Measurements from ENCODE around the gene SLX4IP. TPM values are rescaled to one million over a fixed set of nuclear protein-coding genes. Genes with fewer than 3 reads are reported as not detected.

SLX4IP gene
- total RNA-seq, 1 donor from 2014 or later, result 2.6 TPM

DNA sequence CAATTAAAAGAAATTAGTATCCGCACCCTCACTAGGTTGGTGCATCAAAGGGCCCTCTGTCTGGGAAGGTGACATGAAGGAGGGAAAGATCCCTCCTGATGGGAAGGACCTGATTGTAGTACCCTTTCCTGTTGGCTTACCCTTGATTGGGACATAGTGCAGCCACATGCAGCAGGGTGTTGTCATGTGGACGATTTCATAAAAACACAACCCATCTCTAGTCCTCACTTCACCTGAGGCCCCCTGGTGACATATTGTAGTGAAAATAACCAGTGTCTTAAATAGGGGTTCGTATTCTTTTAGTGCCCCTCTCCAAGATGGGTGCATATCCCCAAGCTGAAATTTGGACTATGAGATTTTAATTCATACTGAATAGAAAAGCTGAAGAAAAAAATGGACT is 97.3 kb downstream of the SLX4IP start:
- H3K4me3 ChIP-seq (ENCODE audit: low read depth, low read length), result no peak overlapping the region
- TF ChIP-seq, protein P1, sequence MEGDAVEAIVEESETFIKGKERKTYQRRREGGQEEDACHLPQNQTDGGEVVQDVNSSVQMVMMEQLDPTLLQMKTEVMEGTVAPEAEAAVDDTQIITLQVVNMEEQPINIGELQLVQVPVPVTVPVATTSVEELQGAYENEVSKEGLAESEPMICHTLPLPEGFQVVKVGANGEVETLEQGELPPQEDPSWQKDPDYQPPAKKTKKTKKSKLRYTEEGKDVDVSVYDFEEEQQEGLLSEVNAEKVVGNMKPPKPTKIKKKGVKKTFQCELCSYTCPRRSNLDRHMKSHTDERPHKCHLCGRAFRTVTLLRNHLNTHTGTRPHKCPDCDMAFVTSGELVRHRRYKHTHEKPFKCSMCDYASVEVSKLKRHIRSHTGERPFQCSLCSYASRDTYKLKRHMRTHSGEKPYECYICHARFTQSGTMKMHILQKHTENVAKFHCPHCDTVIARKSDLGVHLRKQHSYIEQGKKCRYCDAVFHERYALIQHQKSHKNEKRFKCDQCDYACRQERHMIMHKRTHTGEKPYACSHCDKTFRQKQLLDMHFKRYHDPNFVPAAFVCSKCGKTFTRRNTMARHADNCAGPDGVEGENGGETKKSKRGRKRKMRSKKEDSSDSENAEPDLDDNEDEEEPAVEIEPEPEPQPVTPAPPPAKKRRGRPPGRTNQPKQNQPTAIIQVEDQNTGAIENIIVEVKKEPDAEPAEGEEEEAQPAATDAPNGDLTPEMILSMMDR (conservative IDR thresholded peaks at IDR 0.05; ENCODE audit: low read depth, low read length), result no peak

DNA sequence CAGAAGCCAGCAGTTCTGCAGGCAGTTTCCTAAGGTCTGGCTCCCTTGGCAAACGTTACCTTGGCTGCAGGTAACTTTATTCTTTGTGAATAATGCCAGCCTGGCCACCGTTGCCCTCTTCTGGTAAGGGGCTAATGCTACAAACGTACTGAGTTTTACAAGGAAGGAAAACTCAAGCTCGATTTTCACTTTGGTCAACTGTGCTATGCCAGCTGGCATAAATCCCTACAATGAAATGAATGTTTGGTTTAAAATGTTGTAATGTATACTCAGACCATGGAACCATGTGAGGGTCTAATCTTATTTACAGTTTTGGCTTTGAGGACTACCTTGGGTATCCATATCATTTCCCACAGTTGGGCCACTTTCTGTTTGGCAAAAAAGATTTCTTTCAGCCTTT is 101.4 kb downstream of the SLX4IP start:
- TF ChIP-seq, protein P1 (conservative IDR thresholded peaks at IDR 0.05; ENCODE audit: low read depth, low read length), result peak; percentile 60
- no peak overlapping the region for H3K4me3 ChIP-seq (ENCODE audit: low read depth, low read length)
- no peak for DNase-seq (ENCODE audit: low read depth)

More for the DNA sequence above, 97.3 kb downstream of the SLX4IP start:
- no peak for DNase-seq (ENCODE audit: low read depth)

DNA sequence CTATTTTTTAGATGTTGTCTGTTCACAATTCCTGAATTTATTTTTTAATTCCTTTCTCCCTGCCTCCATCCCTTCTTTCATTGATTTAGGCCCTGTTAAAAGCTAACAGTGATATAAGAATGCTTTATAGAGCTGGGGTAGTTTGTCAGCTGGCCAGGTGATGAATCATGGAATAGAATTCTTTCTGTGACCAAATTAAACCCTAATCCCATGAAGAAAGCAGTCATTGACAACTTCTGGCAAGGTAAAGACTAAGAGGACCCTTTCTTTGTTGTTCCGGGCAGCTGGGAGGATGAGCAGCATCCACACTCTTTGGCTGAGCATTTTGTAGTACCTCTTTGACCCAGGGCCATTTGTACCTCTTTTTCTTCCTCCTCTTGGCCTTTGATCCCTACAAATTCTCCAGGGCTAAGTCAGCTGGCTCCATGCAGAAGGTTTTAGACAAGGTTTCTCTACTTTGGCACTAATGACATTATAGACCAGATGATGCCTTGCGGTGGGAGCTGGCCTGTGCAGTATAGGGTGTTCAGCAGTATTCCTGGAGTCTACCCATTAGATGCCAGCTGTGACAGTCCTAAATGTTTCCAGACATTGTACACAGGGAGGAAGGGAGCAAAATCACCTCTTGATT is 102.9 kb downstream of the SLX4IP start:
- TF ChIP-seq, protein P1 (conservative IDR thresholded peaks at IDR 0.05; ENCODE audit: low read depth, low read length), result no peak
- no peak for DNase-seq (ENCODE audit: low read depth)

DNA sequence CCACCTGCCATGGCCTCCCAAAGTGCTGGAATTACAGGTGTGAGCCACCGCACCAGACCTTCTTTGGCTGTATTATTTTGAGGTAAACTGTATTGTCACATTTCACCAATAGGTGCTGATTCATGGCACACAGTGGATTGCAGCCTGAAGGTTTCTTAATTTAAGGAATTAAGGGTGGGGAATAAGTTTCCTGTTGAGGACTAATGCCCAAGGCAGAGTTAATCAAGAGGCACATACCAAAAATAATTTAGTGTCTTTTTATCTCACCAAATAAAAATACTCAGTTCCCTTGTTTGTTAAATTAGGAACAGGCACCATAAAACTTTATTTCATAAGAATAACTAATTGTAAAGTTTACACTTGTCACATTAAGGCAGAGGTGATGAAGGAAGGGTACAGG is 103.7 kb downstream of the SLX4IP start:
- no peak overlapping the region for H3K4me3 ChIP-seq (ENCODE audit: low read depth, low read length)
- DNase-seq (ENCODE audit: low read depth), result no peak
- TF ChIP-seq, protein P1 (conservative IDR thresholded peaks at IDR 0.05; ENCODE audit: low read depth, low read length), result no peak

More for the DNA sequence above, 102.9 kb downstream of the SLX4IP start:
- H3K4me3 ChIP-seq (ENCODE audit: low read depth, low read length), result no peak overlapping the region

DNA sequence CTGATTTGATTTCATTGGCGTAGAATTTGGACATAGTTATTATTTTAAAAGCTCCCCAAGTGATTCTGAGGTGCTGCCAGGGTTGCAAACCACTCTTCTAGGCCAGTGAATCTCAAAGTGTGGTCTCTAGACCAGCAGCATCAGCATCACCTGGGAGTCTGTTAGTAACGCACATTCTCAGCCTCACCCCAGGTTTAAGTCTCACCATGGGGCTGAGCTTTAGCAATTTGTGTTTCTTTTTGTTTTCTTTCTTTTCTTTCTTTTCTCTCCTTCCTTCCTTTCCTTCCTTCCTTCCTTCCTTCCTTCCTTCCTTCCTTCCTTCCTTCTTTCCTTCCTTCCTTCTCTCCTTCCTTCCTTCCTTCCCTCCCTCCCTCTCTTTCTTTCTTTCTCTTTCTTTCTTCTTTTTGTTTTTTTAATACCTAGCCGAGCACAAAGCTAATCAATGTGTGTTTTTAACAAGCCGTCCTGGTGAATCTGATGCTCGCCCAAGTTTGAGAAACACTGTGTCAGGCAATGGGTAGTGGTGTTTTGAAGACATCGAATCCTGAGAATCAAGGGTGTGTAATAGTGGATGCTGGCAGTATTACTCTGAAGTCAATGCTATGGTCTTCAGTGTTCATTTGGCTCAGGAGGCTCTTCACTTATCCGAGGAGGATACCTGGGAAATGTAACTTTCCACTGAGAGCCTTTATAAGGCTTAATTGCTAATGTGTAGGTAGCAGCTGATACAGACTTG is 104.9 kb downstream of the SLX4IP start:
- H3K4me3 ChIP-seq (ENCODE audit: low read depth, low read length), result peak overlapping the region; percentile 1
- no peak for DNase-seq (ENCODE audit: low read depth)
- TF ChIP-seq, protein P1 (conservative IDR thresholded peaks at IDR 0.05; ENCODE audit: low read depth, low read length), result no peak

DNA sequence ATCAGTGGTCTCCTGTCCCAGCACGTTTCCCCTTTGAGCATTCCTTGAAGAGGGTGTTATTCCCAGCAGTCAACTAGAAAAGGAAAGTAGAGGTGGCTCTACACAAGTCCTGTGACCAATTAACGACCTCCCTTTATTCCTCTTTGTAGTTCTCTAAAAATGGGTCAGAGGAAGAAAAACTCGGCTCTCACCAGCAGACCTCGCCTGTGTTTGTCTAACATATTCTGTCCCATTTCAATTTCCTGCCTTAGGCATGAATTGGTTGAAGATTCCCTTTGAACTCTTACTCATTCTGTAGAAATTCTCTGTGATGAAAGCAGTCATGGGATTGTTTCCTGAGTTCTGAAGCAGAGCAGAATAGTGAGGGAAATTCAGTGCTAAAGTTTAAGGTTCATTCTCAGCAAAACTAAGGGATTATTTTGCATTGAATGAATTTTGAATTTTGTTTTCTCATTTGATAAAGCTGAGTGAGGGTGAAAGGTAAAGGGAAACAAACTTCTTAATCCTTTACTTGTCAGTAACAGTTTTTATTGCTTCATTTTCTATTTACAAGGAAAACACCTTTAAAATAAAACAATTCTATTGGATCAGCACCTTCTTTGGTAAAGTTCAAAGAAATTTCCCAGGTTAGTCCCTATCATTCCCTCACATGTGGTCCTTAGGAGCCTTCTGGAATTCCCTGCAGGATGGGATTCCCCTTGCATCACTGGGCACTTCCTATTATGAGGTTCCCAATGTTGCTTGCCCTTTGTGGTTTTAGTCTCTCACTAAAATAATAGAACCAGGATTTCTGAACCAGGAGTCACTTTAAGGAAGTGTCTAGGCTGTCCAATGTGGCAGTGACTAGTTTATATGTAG is 105.8 kb downstream of the SLX4IP start:
- DNase-seq (ENCODE audit: low read depth), result peak; percentile 98
- H3K4me3 ChIP-seq (ENCODE audit: low read depth, low read length), result peak overlapping the region; percentile 1
- TF ChIP-seq, protein P1 (conservative IDR thresholded peaks at IDR 0.05; ENCODE audit: low read depth, low read length), result no peak
